GM12872 (cell line): ENCODE data around the gene TMEM238L.

ENCODE experiments used
- CTCF ChIP-seq: IDR thresholded peaks from 3 replicates; pipeline ENCODE4 v1.5.1; 2011; ENCODE audit warnings: low read depth, mild to moderate bottlenecking, low read length, moderate library complexity; ENCODE audit not compliant: insufficient read depth

Gene TMEM238L

GRCh38 chr17:10804546-10804945 lies 647 bp upstream of the TMEM238L start:
- TF ChIP-seq CTCF = no peak

- no peak for TF ChIP-seq CTCF
These were observed 549 bp downstream of the TMEM238L start for GRCh38 chr17:10803350-10803749.

GRCh38 chr17:10802496-10803284 lies 1.2 kb downstream of the TMEM238L start:
- no peak for TF ChIP-seq CTCF

- TF ChIP-seq CTCF = no peak
These were observed 4.5 kb downstream of the TMEM238L start for GRCh38 chr17:10799407-10799806.

- no peak for TF ChIP-seq CTCF
These were observed 5.0 kb downstream of the TMEM238L start for GRCh38 chr17:10798910-10799309.

- TF ChIP-seq CTCF = no peak
These were observed 5.6 kb downstream of the TMEM238L start for GRCh38 chr17:10798332-10798749.

GRCh38 chr17:10797476-10798328 lies 6.2 kb downstream of the TMEM238L start:
- no peak for TF ChIP-seq CTCF
